Measurements from ENCODE around the gene PPIA.
A peak's percentile ranks its signal among the peaks of the same experiment; 100 is the strongest.

PPIA gene

GRCh38 chr7:44796504-44797328, at the start of gene PPIA:
Gene PPIA, plus strand, starts transcription at chr7:44796681. Its CDS starts 44 bp downstream, at chr7:44796725.
- peak within 1 kb of the TSS; percentile 99 to 100 for H3K27ac ChIP-seq
- DNase-seq (ENCODE audit: low spot score) = peak; percentile 98
- TF ChIP-seq CTCF (IDR thresholded peaks at IDR 0.05) = no peak
- peak within 1 kb of the TSS; percentile 95 for H3K4me3 ChIP-seq

- peak within 1 kb of the TSS; percentile 96 for H3K4me3 ChIP-seq
- no peak for TF ChIP-seq CTCF (IDR thresholded peaks at IDR 0.05)
- DNase-seq (ENCODE audit: low spot score) = peak; percentile 96
- peak within 1 kb of the TSS; percentile 86 to 95 for H3K27ac ChIP-seq
Measured at GRCh38 chr7:44748045-44748947, 48.2 kb upstream of the PPIA start, which contains the start of gene ZMIZ2. Gene ZMIZ2, plus strand, starts transcription at chr7:44748847. Its CDS starts 7,403 bp downstream, at chr7:44756250.

- peak overlapping the region; percentile 96 for H3K4me3 ChIP-seq
- peak; percentile 74 for DNase-seq (ENCODE audit: low spot score)
- no peak for TF ChIP-seq CTCF (IDR thresholded peaks at IDR 0.05)
- peak overlapping the region; percentile 62 to 95 for H3K27ac ChIP-seq
Measured at GRCh38 chr7:44748948-44749731, 47.3 kb upstream of the PPIA start.

GRCh38 chr7:44749992-44750391, 46.5 kb upstream of the PPIA start:
- H3K4me3 ChIP-seq = peak overlapping the region; percentile 96
- H3K27ac ChIP-seq = peak overlapping the region in 1 of 2 donors; percentile 95
- no peak for DNase-seq (ENCODE audit: low spot score)
- no peak for TF ChIP-seq CTCF (IDR thresholded peaks at IDR 0.05)

GRCh38 chr7:44750424-44750823, 46.1 kb upstream of the PPIA start:
- Histone ChIP-seq H3K27ac (no peak overlapping the region), H3K4me3 (peak overlapping the region; percentile 96)
- DNase-seq (ENCODE audit: low spot score) = peak; percentile 71
- no peak for TF ChIP-seq CTCF (IDR thresholded peaks at IDR 0.05)

GRCh38 chr7:44750921-44751571, 45.4 kb upstream of the PPIA start:
- no peak for TF ChIP-seq CTCF (IDR thresholded peaks at IDR 0.05)
- Histone ChIP-seq H3K4me3 (no peak overlapping the region), H3K27ac (no peak overlapping the region)
- DNase-seq (ENCODE audit: low spot score) = no peak
